GM23338 (cell line): ENCODE data around the gene YPEL5. TPM values are rescaled to one million over a fixed set of nuclear protein-coding genes. Genes with fewer than 3 reads are reported as not detected.

Source experiments
- ATAC-seq: fragments of 200-7000 bp; cut with Tn5 transposase; 3 replicates; pipeline ENCODE4 v1.9.1; 2020
- DNase-seq: peaks from one replicate; pipeline ENCODE4 v3.0.0-alpha.2; 2015; ENCODE audit warnings: low spot score
- H2AFZ ChIP-seq: fragments of 200-600 bp; sonication (generic); 2 replicates; pipeline ENCODE4 v1.8.0; 2016; ENCODE audit warnings: antibody characterized with exemption, mild to moderate bottlenecking, moderate library complexity
- H3F3A ChIP-seq: fragments of 200-600 bp; sonication (generic); replicated peaks from 2 replicates; pipeline ENCODE4 v1.8.0; 2017; ENCODE audit warnings: antibody characterized with exemption, mixed run types, low read depth
- H3K27ac ChIP-seq: fragments of 200-600 bp; sonication (generic); 2 replicates; pipeline ENCODE4 v1.6.1; 2016; ENCODE audit warnings: low read depth
- H3K27me3 ChIP-seq: fragments of 200-600 bp; sonication (generic); 2 replicates; pipeline ENCODE4 v1.8.0; 2016; ENCODE audit warnings: mild to moderate bottlenecking, mixed run types, moderate library complexity; ENCODE audit not compliant: insufficient read depth
- H3K36me3 ChIP-seq: fragments of 200-600 bp; sonication (generic); 2 replicates; pipeline ENCODE4 v1.8.0; 2016; ENCODE audit warnings: mild to moderate bottlenecking; ENCODE audit not compliant: insufficient read depth
- H3K4me1 ChIP-seq: fragments of 200-600 bp; sonication (generic); 2 replicates; pipeline ENCODE4 v1.8.0; 2016; ENCODE audit warnings: mild to moderate bottlenecking, moderate library complexity; ENCODE audit not compliant: insufficient read depth
- H3K4me2 ChIP-seq: fragments of 200-600 bp; sonication (generic); 2 replicates; pipeline ENCODE4 v1.7.1; 2017; ENCODE audit warnings: mixed run types
- H3K4me3 ChIP-seq: fragments of 200-600 bp; sonication (generic); 2 replicates; pipeline ENCODE4 v1.6.1; 2016; ENCODE audit warnings: mixed run types
- H3K79me2 ChIP-seq: fragments of 200-600 bp; sonication (generic); replicated peaks from 2 replicates; pipeline ENCODE4 v1.8.0; 2017; ENCODE audit warnings: mild to moderate bottlenecking; ENCODE audit not compliant: insufficient read depth
- H3K9me2 ChIP-seq: fragments of 200-600 bp; sonication (generic); 2 replicates; pipeline ENCODE4 v1.8.0; 2017; ENCODE audit not compliant: insufficient read depth
- H4K20me1 ChIP-seq: fragments of 200-600 bp; sonication (generic); replicated peaks from 2 replicates; pipeline ENCODE4 v1.8.0; 2017; ENCODE audit warnings: mild to moderate bottlenecking; ENCODE audit not compliant: insufficient read depth
- H3K27ac Mint-ChIP-seq: 2 replicates; pipeline ENCODE4 v1.8.0; 2020; ENCODE audit warnings: inconsistent platforms, mild to moderate bottlenecking, moderate library complexity, mixed read lengths
- H3K27me3 Mint-ChIP-seq: 3 replicates; pipeline ENCODE4 v1.8.0; 2022; ENCODE audit warnings: low read depth, mild to moderate bottlenecking, moderate library complexity, mixed read lengths, inconsistent platforms; ENCODE audit not compliant: insufficient read depth, poor library complexity
- H3K36me3 Mint-ChIP-seq: 3 replicates; pipeline ENCODE4 v1.8.0; 2021; ENCODE audit warnings: low read depth, mild to moderate bottlenecking, inconsistent platforms, moderate library complexity, mixed read lengths
- H3K4me1 Mint-ChIP-seq: 3 replicates; pipeline ENCODE4 v1.8.0; 2020; ENCODE audit warnings: mild to moderate bottlenecking, inconsistent platforms, mixed read lengths
- H3K4me3 Mint-ChIP-seq: 3 replicates; pipeline ENCODE4 v1.8.0; 2021; ENCODE audit warnings: moderate library complexity, mild to moderate bottlenecking, inconsistent platforms, mixed read lengths
- H3K9me3 Mint-ChIP-seq: 3 replicates; pipeline ENCODE4 v1.8.0; 2020; ENCODE audit warnings: moderate library complexity, mild to moderate bottlenecking, inconsistent platforms, mixed read lengths
- CREB1 ChIP-seq: fragments of 250-450 bp; sonication (Bioruptor Pico); IDR thresholded peaks from 2 replicates; pipeline ENCODE4 v1.5.0; 2020; ENCODE audit warnings: low read depth, mild to moderate bottlenecking, moderate library complexity
- EZH2 ChIP-seq: fragments of 200-600 bp; sonication (generic); IDR thresholded peaks from one replicate; pipeline ENCODE4 v1.8.0; 2017; ENCODE audit warnings: antibody characterized with exemption, mild to moderate bottlenecking, low read depth; ENCODE audit not compliant: unreplicated experiment
- EZH2phosphoT487 ChIP-seq: fragments of 200-600 bp; sonication (generic); IDR thresholded peaks from one replicate; pipeline ENCODE4 v1.8.1; 2018; ENCODE audit warnings: antibody characterized with exemption; ENCODE audit not compliant: unreplicated experiment
- JUNB ChIP-seq: IDR thresholded peaks from one replicate; pipeline ENCODE4 v1.6.1; 2016; ENCODE audit warnings: antibody characterized with exemption; ENCODE audit not compliant: unreplicated experiment
- NANOG ChIP-seq: IDR thresholded peaks from 2 replicates; pipeline ENCODE4 v1.6.1; 2016; ENCODE audit warnings: antibody characterized with exemption, borderline replicate concordance
- POLR2AphosphoS5 ChIP-seq: IDR thresholded peaks from 2 replicates; pipeline ENCODE4 v1.6.1; 2016; ENCODE audit warnings: antibody characterized with exemption, low read depth
- ZNF114 ChIP-seq: fragments of 250-450 bp; sonication (Bioruptor Pico); IDR thresholded peaks from 2 replicates; pipeline ENCODE4 v1.5.0; 2020; ENCODE audit warnings: mild to moderate bottlenecking, moderate library complexity
- polyA plus RNA-seq: library from polyadenylated mRNA; unstranded; fragments of >200 nt; fragmentation: Nextera tagmentation; extraction: Ambion mirVana; gene quantifications from 2 replicates; pipeline ENCODE4 v1.2.1, GENCODE V29; 2016
- total RNA-seq: library from RNA; depleted of rRNA; stranded (reverse); fragments of >200 nt; shearing (Covaris generic); gene quantifications from 2 replicates; pipeline ENCODE4 v1.2.3, GENCODE V29; 2014
- TF ChIP-seq, protein P1 (sequence below), 2 experiments: fragments of 200-600 bp in 1 of 2; sonication (generic) in 1 of 2; conservative IDR thresholded peaks; 2 replicates each; pipeline versions ENCODE4 v1.5.1 to v1.6.1; 2016 to 2017; ENCODE audit warnings: antibody characterized with exemption in 2 of 2, low read depth in 2 of 2, mild to moderate bottlenecking in 2 of 2, moderate library complexity in 1 of 2
- TF ChIP-seq, protein P2 (sequence below): IDR thresholded peaks from 2 replicates; pipeline ENCODE4 v1.6.1; 2016; ENCODE audit warnings: antibody characterized with exemption
- TF ChIP-seq, protein P3 (sequence below): fragments of 250-450 bp; sonication (Bioruptor Pico); IDR thresholded peaks from 2 replicates; pipeline ENCODE4 v1.5.0; 2020; ENCODE audit warnings: mild to moderate bottlenecking, moderate library complexity
- TF ChIP-seq, protein P4 (sequence below): IDR thresholded peaks from one replicate; pipeline ENCODE4 v1.6.1; 2018; ENCODE audit warnings: antibody characterized with exemption; ENCODE audit not compliant: unreplicated experiment

Gene YPEL5
- total and polyA plus RNA-seq, 2 experiments from 2014 or later: 24.9 to 31.1 TPM

DNA sequence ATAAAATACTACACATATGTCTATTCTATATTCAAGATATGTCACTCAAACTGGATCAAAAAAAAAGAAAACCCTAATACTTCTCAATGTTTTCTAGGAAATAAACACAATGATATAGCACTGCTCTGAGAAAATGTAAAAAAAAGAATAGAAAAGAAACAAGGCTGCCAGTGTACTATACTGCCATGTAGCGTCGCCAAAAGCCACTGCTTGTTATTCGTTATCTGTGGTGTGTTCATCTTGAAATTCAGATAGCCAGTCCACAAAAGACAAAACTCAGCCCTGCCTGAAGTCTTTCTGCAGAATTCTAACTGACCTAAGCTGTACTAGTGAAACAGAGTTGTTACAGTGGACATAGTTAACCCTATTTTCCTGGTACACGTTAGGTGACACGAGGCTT is 12.2 kb upstream of the YPEL5 start:
- no peaks in the 10 kb centered on the region for H3K36me3 Mint-ChIP-seq
- no peaks in the 10 kb centered on the region for H3K36me3 ChIP-seq
- H2AFZ ChIP-seq: no peak overlapping the region
- no peaks in the 10 kb centered on the region for H3K4me1 Mint-ChIP-seq
- no peaks in the 10 kb centered on the region for H3K27me3 Mint-ChIP-seq
- no peaks in the 10 kb centered on the region for H3K9me3 Mint-ChIP-seq
- H3F3A ChIP-seq: no peaks in the 10 kb centered on the region
- no peaks in the 10 kb centered on the region for H3K79me2 ChIP-seq
- no peaks in the 10 kb centered on the region for H3K9me2 ChIP-seq
- no peak overlapping the region for H3K27ac Mint-ChIP-seq
- no peaks in the 10 kb centered on the region for H4K20me1 ChIP-seq
- H3K27ac ChIP-seq: no peak overlapping the region
- no peaks in the 10 kb centered on the region for H3K27me3 ChIP-seq
- no peaks in the 10 kb centered on the region for H3K4me1 ChIP-seq
- TF ChIP-seq, protein P1, sequence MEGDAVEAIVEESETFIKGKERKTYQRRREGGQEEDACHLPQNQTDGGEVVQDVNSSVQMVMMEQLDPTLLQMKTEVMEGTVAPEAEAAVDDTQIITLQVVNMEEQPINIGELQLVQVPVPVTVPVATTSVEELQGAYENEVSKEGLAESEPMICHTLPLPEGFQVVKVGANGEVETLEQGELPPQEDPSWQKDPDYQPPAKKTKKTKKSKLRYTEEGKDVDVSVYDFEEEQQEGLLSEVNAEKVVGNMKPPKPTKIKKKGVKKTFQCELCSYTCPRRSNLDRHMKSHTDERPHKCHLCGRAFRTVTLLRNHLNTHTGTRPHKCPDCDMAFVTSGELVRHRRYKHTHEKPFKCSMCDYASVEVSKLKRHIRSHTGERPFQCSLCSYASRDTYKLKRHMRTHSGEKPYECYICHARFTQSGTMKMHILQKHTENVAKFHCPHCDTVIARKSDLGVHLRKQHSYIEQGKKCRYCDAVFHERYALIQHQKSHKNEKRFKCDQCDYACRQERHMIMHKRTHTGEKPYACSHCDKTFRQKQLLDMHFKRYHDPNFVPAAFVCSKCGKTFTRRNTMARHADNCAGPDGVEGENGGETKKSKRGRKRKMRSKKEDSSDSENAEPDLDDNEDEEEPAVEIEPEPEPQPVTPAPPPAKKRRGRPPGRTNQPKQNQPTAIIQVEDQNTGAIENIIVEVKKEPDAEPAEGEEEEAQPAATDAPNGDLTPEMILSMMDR (conservative IDR thresholded peaks at IDR 0.05; ENCODE audit: low read depth in 2 of 2): no peak
- TF ChIP-seq CREB1 (CRISPR knock-in tag) (no peak), JUNB (no peak), ZNF114 (CRISPR knock-in tag) (no peak), POLR2AphosphoS5 (no peak), EZH2phosphoT487 (no peak), NANOG (no peak), EZH2 (no peak)
- TF ChIP-seq, protein P2, sequence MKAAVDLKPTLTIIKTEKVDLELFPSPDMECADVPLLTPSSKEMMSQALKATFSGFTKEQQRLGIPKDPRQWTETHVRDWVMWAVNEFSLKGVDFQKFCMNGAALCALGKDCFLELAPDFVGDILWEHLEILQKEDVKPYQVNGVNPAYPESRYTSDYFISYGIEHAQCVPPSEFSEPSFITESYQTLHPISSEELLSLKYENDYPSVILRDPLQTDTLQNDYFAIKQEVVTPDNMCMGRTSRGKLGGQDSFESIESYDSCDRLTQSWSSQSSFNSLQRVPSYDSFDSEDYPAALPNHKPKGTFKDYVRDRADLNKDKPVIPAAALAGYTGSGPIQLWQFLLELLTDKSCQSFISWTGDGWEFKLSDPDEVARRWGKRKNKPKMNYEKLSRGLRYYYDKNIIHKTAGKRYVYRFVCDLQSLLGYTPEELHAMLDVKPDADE: no peak
- TF ChIP-seq, protein P3, sequence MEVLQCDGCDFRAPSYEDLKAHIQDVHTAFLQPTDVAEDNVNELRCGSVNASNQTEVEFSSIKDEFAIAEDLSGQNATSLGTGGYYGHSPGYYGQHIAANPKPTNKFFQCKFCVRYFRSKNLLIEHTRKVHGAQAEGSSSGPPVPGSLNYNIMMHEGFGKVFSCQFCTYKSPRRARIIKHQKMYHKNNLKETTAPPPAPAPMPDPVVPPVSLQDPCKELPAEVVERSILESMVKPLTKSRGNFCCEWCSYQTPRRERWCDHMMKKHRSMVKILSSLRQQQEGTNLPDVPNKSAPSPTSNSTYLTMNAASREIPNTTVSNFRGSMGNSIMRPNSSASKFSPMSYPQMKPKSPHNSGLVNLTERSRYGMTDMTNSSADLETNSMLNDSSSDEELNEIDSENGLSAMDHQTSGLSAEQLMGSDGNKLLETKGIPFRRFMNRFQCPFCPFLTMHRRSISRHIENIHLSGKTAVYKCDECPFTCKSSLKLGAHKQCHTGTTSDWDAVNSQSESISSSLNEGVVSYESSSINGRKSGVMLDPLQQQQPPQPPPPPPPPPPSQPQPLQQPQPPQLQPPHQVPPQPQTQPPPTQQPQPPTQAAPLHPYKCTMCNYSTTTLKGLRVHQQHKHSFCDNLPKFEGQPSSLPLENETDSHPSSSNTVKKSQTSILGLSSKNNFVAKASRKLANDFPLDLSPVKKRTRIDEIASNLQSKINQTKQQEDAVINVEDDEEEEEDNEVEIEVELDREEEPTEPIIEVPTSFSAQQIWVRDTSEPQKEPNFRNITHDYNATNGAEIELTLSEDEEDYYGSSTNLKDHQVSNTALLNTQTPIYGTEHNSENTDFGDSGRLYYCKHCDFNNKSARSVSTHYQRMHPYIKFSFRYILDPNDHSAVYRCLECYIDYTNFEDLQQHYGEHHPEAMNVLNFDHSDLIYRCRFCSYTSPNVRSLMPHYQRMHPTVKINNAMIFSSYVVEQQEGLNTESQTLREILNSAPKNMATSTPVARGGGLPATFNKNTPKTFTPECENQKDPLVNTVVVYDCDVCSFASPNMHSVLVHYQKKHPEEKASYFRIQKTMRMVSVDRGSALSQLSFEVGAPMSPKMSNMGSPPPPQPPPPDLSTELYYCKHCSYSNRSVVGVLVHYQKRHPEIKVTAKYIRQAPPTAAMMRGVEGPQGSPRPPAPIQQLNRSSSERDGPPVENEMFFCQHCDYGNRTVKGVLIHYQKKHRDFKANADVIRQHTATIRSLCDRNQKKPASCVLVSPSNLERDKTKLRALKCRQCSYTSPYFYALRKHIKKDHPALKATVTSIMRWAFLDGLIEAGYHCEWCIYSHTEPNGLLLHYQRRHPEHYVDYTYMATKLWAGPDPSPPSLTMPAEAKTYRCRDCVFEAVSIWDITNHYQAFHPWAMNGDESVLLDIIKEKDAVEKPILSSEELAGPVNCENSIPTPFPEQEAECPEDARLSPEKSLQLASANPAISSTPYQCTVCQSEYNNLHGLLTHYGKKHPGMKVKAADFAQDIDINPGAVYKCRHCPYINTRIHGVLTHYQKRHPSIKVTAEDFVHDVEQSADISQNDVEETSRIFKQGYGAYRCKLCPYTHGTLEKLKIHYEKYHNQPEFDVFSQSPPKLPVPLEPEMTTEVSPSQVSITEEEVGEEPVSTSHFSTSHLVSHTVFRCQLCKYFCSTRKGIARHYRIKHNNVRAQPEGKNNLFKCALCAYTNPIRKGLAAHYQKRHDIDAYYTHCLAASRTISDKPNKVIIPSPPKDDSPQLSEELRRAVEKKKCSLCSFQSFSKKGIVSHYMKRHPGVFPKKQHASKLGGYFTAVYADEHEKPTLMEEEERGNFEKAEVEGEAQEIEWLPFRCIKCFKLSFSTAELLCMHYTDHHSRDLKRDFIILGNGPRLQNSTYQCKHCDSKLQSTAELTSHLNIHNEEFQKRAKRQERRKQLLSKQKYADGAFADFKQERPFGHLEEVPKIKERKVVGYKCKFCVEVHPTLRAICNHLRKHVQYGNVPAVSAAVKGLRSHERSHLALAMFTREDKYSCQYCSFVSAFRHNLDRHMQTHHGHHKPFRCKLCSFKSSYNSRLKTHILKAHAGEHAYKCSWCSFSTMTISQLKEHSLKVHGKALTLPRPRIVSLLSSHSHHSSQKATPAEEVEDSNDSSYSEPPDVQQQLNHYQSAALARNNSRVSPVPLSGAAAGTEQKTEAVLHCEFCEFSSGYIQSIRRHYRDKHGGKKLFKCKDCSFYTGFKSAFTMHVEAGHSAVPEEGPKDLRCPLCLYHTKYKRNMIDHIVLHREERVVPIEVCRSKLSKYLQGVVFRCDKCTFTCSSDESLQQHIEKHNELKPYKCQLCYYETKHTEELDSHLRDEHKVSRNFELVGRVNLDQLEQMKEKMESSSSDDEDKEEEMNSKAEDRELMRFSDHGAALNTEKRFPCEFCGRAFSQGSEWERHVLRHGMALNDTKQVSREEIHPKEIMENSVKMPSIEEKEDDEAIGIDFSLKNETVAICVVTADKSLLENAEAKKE: no peak
- TF ChIP-seq, protein P4, sequence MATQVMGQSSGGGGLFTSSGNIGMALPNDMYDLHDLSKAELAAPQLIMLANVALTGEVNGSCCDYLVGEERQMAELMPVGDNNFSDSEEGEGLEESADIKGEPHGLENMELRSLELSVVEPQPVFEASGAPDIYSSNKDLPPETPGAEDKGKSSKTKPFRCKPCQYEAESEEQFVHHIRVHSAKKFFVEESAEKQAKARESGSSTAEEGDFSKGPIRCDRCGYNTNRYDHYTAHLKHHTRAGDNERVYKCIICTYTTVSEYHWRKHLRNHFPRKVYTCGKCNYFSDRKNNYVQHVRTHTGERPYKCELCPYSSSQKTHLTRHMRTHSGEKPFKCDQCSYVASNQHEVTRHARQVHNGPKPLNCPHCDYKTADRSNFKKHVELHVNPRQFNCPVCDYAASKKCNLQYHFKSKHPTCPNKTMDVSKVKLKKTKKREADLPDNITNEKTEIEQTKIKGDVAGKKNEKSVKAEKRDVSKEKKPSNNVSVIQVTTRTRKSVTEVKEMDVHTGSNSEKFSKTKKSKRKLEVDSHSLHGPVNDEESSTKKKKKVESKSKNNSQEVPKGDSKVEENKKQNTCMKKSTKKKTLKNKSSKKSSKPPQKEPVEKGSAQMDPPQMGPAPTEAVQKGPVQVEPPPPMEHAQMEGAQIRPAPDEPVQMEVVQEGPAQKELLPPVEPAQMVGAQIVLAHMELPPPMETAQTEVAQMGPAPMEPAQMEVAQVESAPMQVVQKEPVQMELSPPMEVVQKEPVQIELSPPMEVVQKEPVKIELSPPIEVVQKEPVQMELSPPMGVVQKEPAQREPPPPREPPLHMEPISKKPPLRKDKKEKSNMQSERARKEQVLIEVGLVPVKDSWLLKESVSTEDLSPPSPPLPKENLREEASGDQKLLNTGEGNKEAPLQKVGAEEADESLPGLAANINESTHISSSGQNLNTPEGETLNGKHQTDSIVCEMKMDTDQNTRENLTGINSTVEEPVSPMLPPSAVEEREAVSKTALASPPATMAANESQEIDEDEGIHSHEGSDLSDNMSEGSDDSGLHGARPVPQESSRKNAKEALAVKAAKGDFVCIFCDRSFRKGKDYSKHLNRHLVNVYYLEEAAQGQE: no peak
- DNase-seq (no peak), ATAC-seq (no peak)
- H3K4me3 ChIP-seq: no peak overlapping the region
- no peak overlapping the region for H3K4me2 ChIP-seq
- H3K4me3 Mint-ChIP-seq: no peak overlapping the region
